Ovary (tissue), 9 donors: ENCODE data around the gene GLI1. TPM values are rescaled to one million over a fixed set of nuclear protein-coding genes. Genes with fewer than 3 reads are reported as not detected.

Experiments
- DNase-seq, 5 donors: peaks; one replicate each; pipeline ENCODE4 v3.0.0-alpha.2; 2019 to 2020
- H3K27ac ChIP-seq, 2 donors: fragments of 200-600 bp; one replicate each; pipeline versions ENCODE4 v1.5.1 to v1.8.0; 2019 to 2022
- H3K27me3 ChIP-seq: fragments of 200-600 bp; one replicate; pipeline ENCODE4 v1.8.0; 2022
- H3K36me3 ChIP-seq: fragments of 200-600 bp; sonication (generic); one replicate; pipeline ENCODE4 v1.5.1; 2019
- H3K4me1 ChIP-seq: one replicate; pipeline ENCODE4 v1.8.1; 2013; ENCODE audit warnings: mild to moderate bottlenecking, moderate library complexity; ENCODE audit not compliant: insufficient read depth
- H3K4me3 ChIP-seq: fragments of 200-600 bp; sonication (generic); one replicate; pipeline ENCODE4 v1.5.1; 2017
- H3K9me3 ChIP-seq, 2 donors: fragments of 200-600 bp in 1 of 2; sonication (generic) in 1 of 2; one replicate each; pipeline versions ENCODE4 v1.5.1 to v1.8.1; 2013 to 2019; ENCODE audit warnings: mild to moderate bottlenecking in 1 of 2, moderate library complexity in 1 of 2
- CTCF ChIP-seq, 3 donors: fragments of 450-650 bp in 2 of 3; fragments of 200-600 bp in 1 of 3; IDR thresholded peaks; one replicate each; pipeline versions ENCODE4 v1.5.1 to v1.8.0; 2016 to 2022; ENCODE audit warnings: antibody characterized with exemption in 3 of 3, mild to moderate bottlenecking in 1 of 3
- EP300 ChIP-seq: sonication (generic); formaldehyde crosslinking; IDR thresholded peaks from one replicate; pipeline ENCODE4 v1.6.1; 2017; ENCODE audit warnings: antibody characterized with exemption
- POLR2A ChIP-seq: fragments of 450-650 bp; IDR thresholded peaks from one replicate; pipeline ENCODE4 v1.6.1; 2017; ENCODE audit warnings: antibody characterized with exemption, mild to moderate bottlenecking, moderate library complexity
- WGBS, 3 donors: extraction: QIAGEN DNeasy Blood & Tissue Kit in 1 of 3; methylation state at CpG; one replicate each; pipeline versions ENCODE4 v1.1.5 to v1.1.7; 2013 to 2017; 5-methylcytosine and 5-hydroxymethylcytosine counted together
- intact Hi-C, 4 donors: fragments of 100-400 bp; cut with DNase I; formaldehyde crosslinking; loops; one replicate each; pipeline versions ENCODE4 v1.11.0 to v1.15.1; 2022 to 2023
- polyA plus RNA-seq, 2 donors: library from polyadenylated mRNA; stranded (reverse); fragments of 200-250 nt in 1 of 2; fragments of 350-450 nt in 1 of 2; fragmentation: Illumina TruSeq in 1 of 2; extraction: RNeasy Lipid Tissue Mini Kit (QIAGEN cat#74804) in 1 of 2; gene quantifications; one replicate each; pipeline ENCODE4 v1.2.3, GENCODE V29; 2013 to 2014
- total RNA-seq, 7 donors: library from RNA; depleted of rRNA in 2 of 7; stranded (reverse); fragments of >200 nt in 2 of 7; fragmentation: NEBNext Ultra II Directional in 3 of 7; extraction: Animal tissue kit (Norgen Biotek cat#: 25700) in 3 of 7; gene quantifications; one replicate each; pipeline versions ENCODE4 v1.1.0 to v1.2.4, GENCODE V29; 2016 to 2023
- donor health status: DM: no; HTN: no; CAD: no; lungs with moderate emphysema.
- donor health status: DM: no; HTN: no; CAD: no.
- donor health status: Bipolar disorder and iron deficiency.
- donor health status: DM: yes; HTN: yes; CAD: no.
- donor health status: DM: no; HTN: no; CAD: no.
- donor health status: DM: yes; HTN: yes; CAD: no.

GLI1 gene
- total and polyA plus RNA-seq, 9 donors = 0.48 to 4.1 (median 1.5) TPM; not detected in 1

GRCh38 chr12:57431654-57432188, 27.9 kb upstream of the GLI1 start:
- Histone ChIP-seq H3K4me3 (peak overlapping the region; percentile 66), H3K27me3 (no peaks in the 10 kb centered on the region), H3K27ac (no peak overlapping the region), H3K4me1 (peaks cover 3% of the 10 kb centered on the region), H3K9me3 (no peaks in the 10 kb centered on the region), H3K36me3 (no peaks in the 10 kb centered on the region)
- intact Hi-C loops = loop anchor here in 1 of 4 donors (1.0 kb wide), 1 partner anchor 205 kb away; no protein-coding TSS in a partner anchor
- TF ChIP-seq CTCF (IDR thresholded peaks at IDR 0.05) = no peak
- TF ChIP-seq EP300 = no peak
- no peak for TF ChIP-seq POLR2A
- no peak for DNase-seq
- 76 to 84% (median 80%) methylated on average over 11 of the region's 11 CpGs for WGBS, 3 donors

DNA sequence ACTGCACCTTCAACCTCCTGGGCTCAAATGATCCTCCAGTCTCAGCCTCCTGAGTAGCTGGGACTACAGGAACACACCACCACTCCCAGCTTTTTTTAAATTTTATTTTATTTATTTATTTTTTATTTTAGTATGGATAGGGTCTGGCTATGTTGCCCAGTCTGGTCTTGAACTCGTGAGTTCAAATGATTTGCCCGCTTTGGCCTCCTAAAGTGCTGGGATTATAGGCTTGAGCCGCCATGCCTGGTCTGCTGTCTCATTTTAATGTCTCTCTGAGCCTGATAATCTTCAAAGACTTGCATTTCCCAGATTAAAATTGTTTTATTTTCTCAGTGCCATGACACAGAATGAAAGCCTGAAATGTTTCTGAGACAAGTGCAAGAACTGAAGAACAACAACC, 26.2 kb upstream of the GLI1 start:
- no peaks in the 10 kb centered on the region for H3K9me3 ChIP-seq
- DNase-seq = no peak
- H3K36me3 ChIP-seq = no peaks in the 10 kb centered on the region
- H3K27me3 ChIP-seq = no peaks in the 10 kb centered on the region
- H3K27ac ChIP-seq = no peak overlapping the region
- WGBS, 3 donors = 76 to 93% (median 87%) methylated on average over 3 of the region's 3 CpGs
- no peak for TF ChIP-seq POLR2A
- TF ChIP-seq EP300 = no peak
- TF ChIP-seq CTCF (IDR thresholded peaks at IDR 0.05) = no peak
- no peak overlapping the region for H3K4me3 ChIP-seq
- intact Hi-C loops = no loop called here
- H3K4me1 ChIP-seq = peaks cover 3% of the 10 kb centered on the region

- WGBS, 3 donors = 55 to 65% (median 58%) methylated on average over 8 of the region's 8 CpGs
- TF ChIP-seq POLR2A = no peak
- no peak for TF ChIP-seq CTCF (IDR thresholded peaks at IDR 0.05)
- TF ChIP-seq EP300 = no peak
- intact Hi-C loops = loop anchor here in 1 of 4 donors (5.0 kb wide), 1 partner anchor 167 kb away; no protein-coding TSS in a partner anchor
- H3K9me3 ChIP-seq = no peaks in the 10 kb centered on the region
- no peak within 1 kb of the TSS for H3K4me3 ChIP-seq
- H3K4me1 ChIP-seq = no peaks in the 10 kb centered on the region
- H3K36me3 ChIP-seq = no peaks in the 10 kb centered on the region
- H3K27ac ChIP-seq = no peak within 1 kb of the TSS
- no peak for DNase-seq
- no peaks in the 10 kb centered on the region for H3K27me3 ChIP-seq
Measured at GRCh38 chr12:57434517-57435223, 24.9 kb upstream of the GLI1 start, which contains the start of gene INHBC. Gene INHBC, plus strand, starts transcription at chr12:57434784. Its CDS starts 103 bp downstream, at chr12:57434887.

DNA sequence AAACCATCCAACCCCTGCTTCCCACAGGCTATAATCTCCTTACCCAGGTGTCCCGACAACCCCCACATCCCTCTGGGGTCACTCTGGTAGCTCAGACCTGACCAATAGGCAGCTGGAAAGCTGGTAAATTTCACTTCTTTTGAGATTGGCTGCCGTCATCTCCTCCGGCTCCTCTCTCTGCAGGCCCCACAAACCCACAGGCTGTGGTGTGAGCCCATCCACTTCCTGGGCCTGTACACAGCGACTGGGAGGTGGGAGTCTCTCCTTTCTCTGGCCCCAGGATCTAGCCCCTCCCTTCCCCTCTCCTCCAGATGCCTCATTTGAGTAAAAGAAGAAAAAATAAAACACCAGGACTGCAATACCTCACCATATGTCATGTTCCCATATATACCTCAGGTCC, 24.3 kb upstream of the GLI1 start:
- Histone ChIP-seq H3K27me3 (no peaks in the 10 kb centered on the region), H3K36me3 (no peaks in the 10 kb centered on the region), H3K4me3 (no peak overlapping the region), H3K27ac (no peak overlapping the region), H3K9me3 (no peaks in the 10 kb centered on the region), H3K4me1 (no peaks in the 10 kb centered on the region)
- intact Hi-C loops = loop anchor here in 1 of 4 donors (5.0 kb wide), 1 partner anchor 168 kb away; no protein-coding TSS in a partner anchor
- WGBS, 3 donors = 48 to 66% (median 50%) methylated on average over 4 of the region's 4 CpGs
- DNase-seq = no peak
- no peak for TF ChIP-seq EP300
- no peak for TF ChIP-seq CTCF (IDR thresholded peaks at IDR 0.05)
- no peak for TF ChIP-seq POLR2A
